Hematopoietic multipotent progenitor cell treated with erythropoietin and hydrocortisone succinate and interleukin-3 and kit ligand, for 6 days (in vitro differentiated cells): Measurements from ENCODE around the gene MNX1.

Experiments
- DNase-seq: peaks from one replicate; pipeline ENCODE4 v3.0.0-alpha.2; 2015

Gene MNX1

GRCh38 chr7:157001920-157002818 is 8.3 kb downstream of the MNX1 start:
- no peak for DNase-seq

- DNase-seq, result no peak
These were observed 9.5 kb downstream of the MNX1 start for GRCh38 chr7:157000741-157001653.

DNA sequence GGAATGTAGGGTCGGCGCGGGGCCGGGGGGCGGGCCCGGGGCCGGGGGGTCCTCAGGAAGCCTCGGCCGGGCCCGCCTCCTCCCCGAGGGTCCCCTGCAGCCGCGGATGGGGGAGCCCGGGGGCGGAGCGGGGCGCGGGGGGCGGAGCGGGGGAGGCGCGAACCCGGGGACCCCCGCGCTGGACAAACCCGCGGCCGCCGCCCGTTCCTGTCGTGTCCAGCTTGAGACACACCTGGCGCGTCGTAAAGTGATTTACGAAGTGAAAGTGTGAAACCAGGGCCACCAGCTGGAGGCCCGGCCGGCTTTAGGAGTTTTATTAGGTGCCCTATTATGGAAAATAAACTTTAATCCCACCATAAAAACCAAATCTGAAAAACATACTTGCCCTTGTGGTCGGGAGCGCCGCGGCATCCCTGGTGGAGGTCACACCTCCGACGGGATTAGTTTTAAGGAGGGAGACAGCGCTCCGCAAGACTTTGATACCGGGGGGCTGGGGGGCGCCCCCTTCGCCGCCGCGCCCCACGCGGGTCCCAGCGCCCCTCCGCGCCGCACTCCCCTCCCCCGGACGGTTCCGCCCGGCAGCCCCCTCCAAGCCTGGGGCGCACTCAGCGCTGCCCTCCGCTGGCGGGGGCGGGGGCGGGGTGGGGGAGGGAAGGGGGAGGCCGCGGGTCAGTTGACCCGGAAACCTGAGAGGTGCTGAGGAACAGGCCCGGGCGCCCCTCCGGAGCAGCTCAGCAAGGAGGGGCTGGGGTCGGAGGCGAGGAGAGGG is 10.3 kb downstream of the MNX1 start:
- DNase-seq, result no peak

- no peak for DNase-seq
These were observed 11.2 kb downstream of the MNX1 start for GRCh38 chr7:156998988-156999957.

DNA sequence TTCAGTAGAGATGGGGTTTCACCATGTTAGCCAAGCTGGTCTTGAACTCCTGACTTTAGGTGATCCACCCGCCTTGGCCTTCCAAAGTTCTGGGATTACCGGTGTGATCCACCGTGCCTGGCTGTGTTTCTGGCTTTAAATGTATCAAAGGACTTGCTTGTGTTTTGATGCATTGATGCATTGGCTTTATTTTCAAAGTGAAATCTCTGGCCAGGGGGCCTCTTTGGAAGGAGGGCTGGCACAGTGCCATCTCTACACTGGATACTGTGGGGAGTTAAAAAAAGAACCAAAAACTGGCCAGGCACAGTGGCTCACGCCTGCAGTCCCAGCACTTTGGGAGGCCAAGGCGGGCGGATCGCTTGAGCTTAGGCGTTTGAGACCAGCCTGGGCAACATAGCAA is 16.0 kb downstream of the MNX1 start:
- no peak for DNase-seq

- DNase-seq, result no peak
These were observed 16.6 kb downstream of the MNX1 start for GRCh38 chr7:156993925-156994235.

GRCh38 chr7:156993021-156993924 is 17.2 kb downstream of the MNX1 start:
- no peak for DNase-seq

- DNase-seq, result no peak
These were observed 20.5 kb downstream of the MNX1 start for GRCh38 chr7:156989766-156990535.

GRCh38 chr7:156988343-156989185 is 21.9 kb downstream of the MNX1 start:
- no peak for DNase-seq

DNA sequence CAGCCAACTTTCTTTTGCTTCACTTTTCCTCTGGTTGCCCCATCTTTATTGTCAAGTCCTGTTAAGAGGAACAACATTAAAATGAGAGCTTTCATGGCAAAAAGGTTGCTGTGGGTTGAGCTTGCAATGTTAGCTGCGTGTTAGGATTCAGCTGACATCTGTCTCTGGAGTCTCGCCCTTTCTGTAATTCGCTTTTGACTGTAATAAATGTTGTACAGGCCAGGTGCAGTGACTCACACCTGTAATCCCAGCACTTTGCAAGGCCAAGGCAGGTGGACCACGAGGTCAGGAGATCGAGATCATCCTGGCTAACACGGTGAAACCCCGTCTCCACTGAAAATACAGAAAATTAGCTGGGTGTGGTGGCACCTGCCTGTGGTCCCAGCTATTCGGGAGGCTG is 24.1 kb downstream of the MNX1 start:
- DNase-seq, result no peak

DNA sequence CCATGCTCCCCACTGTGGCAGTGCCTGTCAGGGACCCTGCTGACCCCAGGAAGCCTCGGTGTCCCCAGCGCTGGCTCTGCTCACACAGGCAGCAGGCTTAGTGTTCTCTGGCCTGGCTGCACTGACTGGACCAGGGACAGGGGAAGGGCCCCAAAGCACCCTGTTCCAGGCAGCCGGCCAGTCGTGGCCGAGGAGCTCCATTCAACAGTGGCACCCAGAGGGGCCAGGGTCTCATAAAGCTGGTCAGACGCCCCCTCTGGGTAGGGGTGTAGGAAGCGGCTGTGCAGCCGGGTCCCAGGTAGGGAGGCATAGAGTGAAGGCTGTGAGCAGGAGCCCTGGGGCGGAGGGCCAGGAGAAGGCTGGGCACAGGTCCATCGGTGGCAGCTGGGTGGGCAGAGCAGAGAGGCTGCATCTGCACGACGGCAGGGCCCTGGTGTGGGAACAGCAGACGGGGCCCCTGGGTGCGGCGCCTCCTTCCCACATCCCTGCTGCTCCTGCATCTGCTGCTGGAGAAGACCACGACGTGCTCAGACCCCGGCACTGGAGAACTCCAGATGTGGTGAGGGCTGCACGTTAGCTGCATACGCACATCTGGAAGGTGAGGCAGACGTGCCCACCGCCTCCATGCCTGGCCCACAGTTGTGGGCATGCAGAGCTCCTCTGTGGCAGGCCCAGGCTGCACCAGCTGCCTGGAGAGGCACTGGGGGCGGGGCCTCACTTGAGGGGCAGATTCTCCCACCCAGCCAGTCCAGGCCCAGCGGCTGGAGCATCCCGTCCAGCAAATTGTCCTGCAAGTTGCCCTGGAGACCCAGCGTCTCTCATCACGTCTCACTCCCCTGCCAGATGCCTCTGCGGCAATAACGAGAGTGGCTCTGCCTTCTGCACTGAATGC is 25.1 kb downstream of the MNX1 start:
- no peak for DNase-seq

DNA sequence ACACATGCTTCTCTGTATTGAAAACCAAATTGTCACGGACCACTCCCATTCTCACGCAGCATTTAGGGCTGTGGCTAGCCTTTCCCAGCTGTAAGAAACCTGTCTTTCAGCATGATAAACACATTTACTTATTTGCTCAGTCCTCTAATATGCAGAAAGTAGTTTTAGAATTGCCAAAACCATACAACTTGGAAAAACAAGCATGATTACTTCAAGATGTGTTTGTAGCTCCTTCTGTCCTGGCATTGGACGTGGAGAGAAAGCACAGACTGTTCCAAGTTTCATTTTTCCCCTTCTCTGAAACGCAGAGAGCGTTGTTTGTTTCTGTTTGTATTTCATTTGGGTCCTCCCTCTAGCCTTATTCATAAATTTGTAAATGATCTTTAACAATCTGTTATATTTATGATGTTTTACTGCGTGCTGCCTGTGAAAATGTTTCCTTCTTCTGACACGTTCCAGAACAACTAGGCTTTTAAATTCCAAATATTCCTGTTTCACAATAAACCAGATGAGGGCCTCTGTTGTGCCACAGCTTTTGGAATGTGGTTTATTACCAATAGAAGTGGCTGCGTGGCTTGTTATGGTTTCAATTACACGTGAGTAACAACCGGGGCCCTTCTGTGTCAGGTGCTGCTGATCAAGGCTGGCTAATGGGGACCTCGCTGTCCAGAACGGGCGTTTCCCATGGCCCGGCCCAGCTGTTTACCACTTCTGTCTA is 26.1 kb downstream of the MNX1 start:
- DNase-seq, result no peak

DNA sequence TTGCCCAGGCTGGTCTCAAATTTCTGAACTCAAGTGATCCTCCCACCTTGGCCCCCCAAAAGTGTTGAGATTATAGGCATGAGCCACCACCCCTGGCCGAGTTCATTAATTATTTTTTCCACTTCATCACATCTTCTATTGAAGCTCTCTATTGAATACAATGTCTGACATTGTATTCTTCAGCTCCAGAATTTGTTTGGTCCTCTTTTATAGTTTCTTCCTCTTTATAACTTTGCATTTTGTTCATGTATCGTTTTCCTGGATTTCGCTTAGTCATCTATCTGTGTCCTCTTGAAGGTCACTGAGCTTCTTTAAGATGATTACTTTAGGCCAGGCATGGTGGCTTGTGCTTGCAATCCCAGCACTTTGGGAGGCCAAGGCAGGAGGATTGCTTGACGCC is 30.8 kb downstream of the MNX1 start:
- DNase-seq, result no peak

- DNase-seq, result no peak
These were observed 31.4 kb downstream of the MNX1 start for GRCh38 chr7:156979007-156979606.

- DNase-seq, result no peak
These were observed 34.8 kb downstream of the MNX1 start for GRCh38 chr7:156975620-156976019.

- DNase-seq, result peak; percentile 58
These were observed 40.5 kb downstream of the MNX1 start for GRCh38 chr7:156969972-156970420.

GRCh38 chr7:156968183-156968582 is 42.3 kb downstream of the MNX1 start:
- DNase-seq, result no peak
